Endodermal cell (in vitro differentiated cells): ENCODE results near the gene TACC3. TPM values are rescaled to one million over a fixed set of nuclear protein-coding genes. Genes with fewer than 3 reads are reported as not detected.

Experiments
- DNase-seq: peaks from one replicate; pipeline ENCODE4 v3.0.0-alpha.2; 2017
- H3K27ac ChIP-seq: 2 replicates; pipeline ENCODE4 v1.5.1; 2013; ENCODE audit warnings: mild to moderate bottlenecking, low read depth, low read length, moderate library complexity
- H3K27me3 ChIP-seq: 2 replicates; pipeline ENCODE4 v1.6.1; 2013; ENCODE audit warnings: mild to moderate bottlenecking, low read length, moderate library complexity; ENCODE audit not compliant: insufficient read depth, control insufficient read depth, poor library complexity, severe bottlenecking
- H3K36me3 ChIP-seq: 2 replicates; pipeline ENCODE4 v1.7.0; 2013; ENCODE audit warnings: mild to moderate bottlenecking, low read length, moderate library complexity; ENCODE audit not compliant: control insufficient read depth, insufficient read depth
- H3K4me1 ChIP-seq: one replicate; pipeline ENCODE4 v1.7.0; 2013; ENCODE audit warnings: low read length; ENCODE audit not compliant: control insufficient read depth, insufficient read depth
- H3K4me3 ChIP-seq: 2 replicates; pipeline ENCODE4 v1.5.1; 2013; ENCODE audit warnings: mild to moderate bottlenecking, low read length, moderate library complexity
- H3K9ac ChIP-seq: 2 replicates; pipeline ENCODE4 v1.6.1; 2013; ENCODE audit warnings: mild to moderate bottlenecking, low read length, moderate library complexity; ENCODE audit not compliant: poor library complexity, severe bottlenecking; ENCODE audit errors: extremely low read depth
- H3K9me3 ChIP-seq: 2 replicates; pipeline ENCODE4 v1.6.1; 2013; ENCODE audit warnings: mild to moderate bottlenecking, low read length, moderate library complexity; ENCODE audit not compliant: control insufficient read depth
- H3K27ac Mint-ChIP-seq: 2 replicates; pipeline ENCODE4 v1.8.0; 2020; ENCODE audit warnings: mixed read lengths
- H3K27me3 Mint-ChIP-seq: 2 replicates; pipeline ENCODE4 v1.8.0; 2021; ENCODE audit warnings: mild to moderate bottlenecking, mixed read lengths; ENCODE audit not compliant: insufficient read depth
- H3K36me3 Mint-ChIP-seq: 2 replicates; pipeline ENCODE4 v1.8.0; 2020; ENCODE audit warnings: low read depth, mixed read lengths
- H3K4me1 Mint-ChIP-seq: 2 replicates; pipeline ENCODE4 v1.8.0; 2020; ENCODE audit warnings: mixed read lengths
- H3K4me3 Mint-ChIP-seq: 2 replicates; pipeline ENCODE4 v1.8.0; 2020; ENCODE audit warnings: mild to moderate bottlenecking, moderate library complexity, mixed read lengths
- H3K9me3 Mint-ChIP-seq: 2 replicates; pipeline ENCODE4 v1.8.0; 2020; ENCODE audit warnings: mild to moderate bottlenecking, mixed read lengths
- WGBS, 2 experiments: methylation state at CpG; one replicate each; pipeline versions ENCODE4 v1.1.5 to v1.1.7; 2013; ENCODE audit warnings: missing lambda C conversion rate in 2 of 2, mixed read lengths in 1 of 2; ENCODE audit not compliant: insufficient coverage in 1 of 2, insufficient read length in 1 of 2; 5-methylcytosine and 5-hydroxymethylcytosine counted together
- total RNA-seq, 2 donors: library from RNA; stranded (reverse); fragmentation: NEBNext Ultra II Directional in 1 of 2; extraction: Animal tissue kit (Norgen Biotek cat#: 25700) in 1 of 2; gene quantifications; 2 replicates in 1 of 2; 3 replicates in 1 of 2; pipeline ENCODE4 v1.2.1, GENCODE V29; 2021
- TF ChIP-seq, protein P1 (sequence below): fragments of 200-600 bp; sonication (generic); conservative IDR thresholded peaks from 2 replicates; pipeline ENCODE4 v1.5.0; 2021; ENCODE audit warnings: antibody characterized with exemption, mild to moderate bottlenecking

The TACC3 gene
- total RNA-seq, 2 donors from 2014 or later: 113 to 182 TPM

DNA sequence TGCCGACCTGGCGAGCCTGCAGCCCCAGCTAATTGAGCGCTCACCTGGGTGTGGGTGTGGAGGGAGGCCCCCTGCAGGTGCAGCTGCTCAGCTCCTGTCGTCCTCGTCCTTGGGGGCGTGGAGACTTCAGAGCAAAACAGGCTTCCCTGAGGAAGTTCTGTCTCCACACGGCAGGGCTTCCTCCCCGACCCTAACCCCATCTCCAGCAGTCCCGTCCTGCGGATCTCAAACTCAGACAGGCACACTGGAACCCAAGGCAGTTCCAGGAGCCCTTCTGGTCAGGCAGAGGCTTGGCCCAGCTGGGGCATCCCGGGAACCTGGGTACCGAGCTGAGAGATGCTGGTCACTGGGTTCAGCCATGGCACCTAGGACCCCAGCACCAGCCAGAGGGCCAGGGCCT is 24.4 kb downstream of the TACC3 start:
- Mint-ChIP-seq H3K36me3 (peaks cover 32% of the 10 kb centered on the region), H3K27me3 (no peaks in the 10 kb centered on the region), H3K4me3 (no peak overlapping the region), H3K27ac (no peak overlapping the region), H3K9me3 (no peaks in the 10 kb centered on the region), H3K4me1 (no peaks in the 10 kb centered on the region)
- Histone ChIP-seq H3K4me1 (no peaks in the 10 kb centered on the region), H3K9me3 (no peaks in the 10 kb centered on the region), H3K9ac (no peak overlapping the region), H3K36me3 (peaks cover 26% of the 10 kb centered on the region), H3K27ac (no peak overlapping the region), H3K27me3 (no peaks in the 10 kb centered on the region), H3K4me3 (no peak overlapping the region)
- TF ChIP-seq, protein P1, sequence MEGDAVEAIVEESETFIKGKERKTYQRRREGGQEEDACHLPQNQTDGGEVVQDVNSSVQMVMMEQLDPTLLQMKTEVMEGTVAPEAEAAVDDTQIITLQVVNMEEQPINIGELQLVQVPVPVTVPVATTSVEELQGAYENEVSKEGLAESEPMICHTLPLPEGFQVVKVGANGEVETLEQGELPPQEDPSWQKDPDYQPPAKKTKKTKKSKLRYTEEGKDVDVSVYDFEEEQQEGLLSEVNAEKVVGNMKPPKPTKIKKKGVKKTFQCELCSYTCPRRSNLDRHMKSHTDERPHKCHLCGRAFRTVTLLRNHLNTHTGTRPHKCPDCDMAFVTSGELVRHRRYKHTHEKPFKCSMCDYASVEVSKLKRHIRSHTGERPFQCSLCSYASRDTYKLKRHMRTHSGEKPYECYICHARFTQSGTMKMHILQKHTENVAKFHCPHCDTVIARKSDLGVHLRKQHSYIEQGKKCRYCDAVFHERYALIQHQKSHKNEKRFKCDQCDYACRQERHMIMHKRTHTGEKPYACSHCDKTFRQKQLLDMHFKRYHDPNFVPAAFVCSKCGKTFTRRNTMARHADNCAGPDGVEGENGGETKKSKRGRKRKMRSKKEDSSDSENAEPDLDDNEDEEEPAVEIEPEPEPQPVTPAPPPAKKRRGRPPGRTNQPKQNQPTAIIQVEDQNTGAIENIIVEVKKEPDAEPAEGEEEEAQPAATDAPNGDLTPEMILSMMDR: no peak
- DNase-seq: no peak
- 85 to 88% methylated on average over 11 to 12 of the region's 12 CpGs for WGBS, 2 experiments

DNA sequence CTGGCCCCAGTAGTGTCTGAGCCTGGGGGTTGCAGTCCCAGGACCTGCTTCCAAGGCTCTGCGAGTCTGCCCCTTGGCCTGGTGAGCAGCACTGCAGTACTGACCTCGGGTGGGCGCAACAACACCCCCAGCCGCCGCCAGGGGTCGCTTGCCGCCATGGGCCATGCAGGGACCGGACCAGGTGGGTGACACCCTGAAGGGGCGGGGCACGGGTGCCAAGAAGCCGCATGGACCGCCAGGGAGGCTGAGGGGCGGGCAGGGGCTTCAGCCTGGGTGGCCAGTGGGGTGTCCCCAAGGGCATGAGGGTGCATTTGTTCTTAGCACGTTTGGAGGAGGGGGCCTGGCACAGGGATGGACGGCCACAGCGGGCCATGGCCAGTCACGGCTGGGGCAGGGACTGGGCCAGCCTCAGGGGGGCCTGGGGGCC is 25.0 kb downstream of the TACC3 start:
- TF ChIP-seq, protein P1: peak; percentile 99
- DNase-seq: peak; percentile 99
- Mint-ChIP-seq H3K4me1 (no peaks in the 10 kb centered on the region), H3K36me3 (peaks cover 27% of the 10 kb centered on the region), H3K4me3 (no peak overlapping the region), H3K9me3 (no peaks in the 10 kb centered on the region), H3K27me3 (no peaks in the 10 kb centered on the region), H3K27ac (no peak overlapping the region)
- Histone ChIP-seq H3K4me1 (no peaks in the 10 kb centered on the region), H3K36me3 (peaks cover 20% of the 10 kb centered on the region), H3K27me3 (no peaks in the 10 kb centered on the region), H3K9ac (no peak overlapping the region), H3K27ac (no peak overlapping the region), H3K4me3 (no peak overlapping the region), H3K9me3 (no peaks in the 10 kb centered on the region)
- WGBS, 2 experiments: 12 to 32% methylated on average over 5 to 17 of the region's 17 CpGs

DNA sequence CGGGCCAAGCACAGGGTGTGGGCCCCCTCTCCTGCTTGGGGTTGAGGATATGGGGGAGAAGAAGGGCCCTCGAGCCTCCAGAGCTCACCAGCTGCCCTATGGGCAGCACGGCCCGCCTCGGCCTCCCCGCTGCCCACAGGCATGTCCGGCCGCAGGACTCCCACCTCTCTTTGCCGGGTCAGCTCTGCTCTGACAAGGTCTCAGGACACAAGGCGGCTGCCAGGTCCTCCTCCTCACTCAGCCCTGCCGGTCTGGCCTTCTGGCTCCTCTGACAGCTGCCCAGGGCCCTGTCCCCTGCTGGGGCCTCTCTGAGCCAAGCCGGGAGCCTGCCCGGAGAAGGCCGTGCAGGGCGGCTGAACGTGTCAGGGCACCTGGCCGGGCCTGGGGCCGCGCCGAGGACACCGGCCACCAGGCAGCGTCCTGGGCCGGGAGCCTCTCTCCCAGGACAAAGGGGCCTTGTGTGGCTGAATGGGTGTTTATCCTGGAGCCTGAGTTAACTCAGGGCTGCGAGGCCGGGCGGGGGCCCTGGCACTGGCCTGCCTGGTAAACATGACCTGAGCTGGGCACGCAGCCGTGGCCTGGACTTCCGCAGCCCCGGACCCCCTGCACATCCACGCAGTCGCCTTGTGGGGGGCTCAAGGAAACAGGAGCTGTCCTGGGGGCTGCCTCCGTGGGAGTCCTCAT is 25.7 kb downstream of the TACC3 start:
- no peaks in the 10 kb centered on the region for H3K4me1 Mint-ChIP-seq
- DNase-seq: peak; percentile 59
- TF ChIP-seq, protein P1: no peak
- H3K27ac Mint-ChIP-seq: no peak overlapping the region
- no peak overlapping the region for H3K4me3 Mint-ChIP-seq
- Histone ChIP-seq H3K27me3 (no peaks in the 10 kb centered on the region), H3K36me3 (peaks cover 13% of the 10 kb centered on the region), H3K9me3 (no peaks in the 10 kb centered on the region), H3K27ac (no peak overlapping the region), H3K9ac (no peak overlapping the region), H3K4me1 (no peaks in the 10 kb centered on the region), H3K4me3 (no peak overlapping the region)
- WGBS, 2 experiments: 90 to 91% methylated on average over 16 to 33 of the region's 33 CpGs
- no peaks in the 10 kb centered on the region for H3K27me3 Mint-ChIP-seq
- H3K9me3 Mint-ChIP-seq: no peaks in the 10 kb centered on the region
- peaks cover 20% of the 10 kb centered on the region for H3K36me3 Mint-ChIP-seq
